Omental fat pad (tissue), 4 donors: ENCODE data around the gene MACROD2. TPM values are rescaled to one million over a fixed set of nuclear protein-coding genes. Genes with fewer than 3 reads are reported as not detected.
"Not testable (repeated sequence)": the region's sequence is repeated elsewhere in the genome, so short reads cannot be mapped to it uniquely, and the experiment has no call there.

ENCODE experiments used
- ATAC-seq: fragments of 150-250 bp; one replicate; pipeline ENCODE4 v1.9.1; 2016; ENCODE audit warnings: mild to moderate bottlenecking, moderate library complexity; ENCODE audit not compliant: low FRiP score
- DNase-seq: peaks from one replicate; pipeline ENCODE4 v3.0.0-alpha.2; 2019; ENCODE audit warnings: low spot score
- CTCF ChIP-seq, 3 donors: fragments of 450-650 bp; IDR thresholded peaks; one replicate each; pipeline ENCODE4 v1.5.1; 2016 to 2017; ENCODE audit warnings: antibody characterized with exemption in 3 of 3, mild to moderate bottlenecking in 3 of 3, moderate library complexity in 2 of 3
- total RNA-seq, 4 donors: library from RNA; depleted of rRNA; stranded (reverse); fragments of >200 nt; gene quantifications; one replicate each; pipeline ENCODE4 v1.1.0, GENCODE V29; 2016

Gene MACROD2
- total RNA-seq, 4 donors from 2014 or later, result 6.8 to 54.1 (median 7.4) TPM

GRCh38 chr20:14245368-14245970 is 250.2 kb downstream of the MACROD2 start:
- ATAC-seq, result peak; percentile 75
- no peak for TF ChIP-seq CTCF (IDR thresholded peaks at IDR 0.05)
- no peak for DNase-seq

- DNase-seq, result no peak
- no peak for ATAC-seq
- TF ChIP-seq CTCF (IDR thresholded peaks at IDR 0.05), result no peak
These were observed 264.4 kb downstream of the MACROD2 start for GRCh38 chr20:14259689-14260088.

GRCh38 chr20:14260367-14260766 is 265.1 kb downstream of the MACROD2 start:
- TF ChIP-seq CTCF (IDR thresholded peaks at IDR 0.05), result no peak
- DNase-seq, result no peak
- no peak for ATAC-seq

- DNase-seq (no peak), ATAC-seq (no peak)
- no peak for TF ChIP-seq CTCF (IDR thresholded peaks at IDR 0.05)
These were observed 269.6 kb downstream of the MACROD2 start for GRCh38 chr20:14264869-14265268.

DNA sequence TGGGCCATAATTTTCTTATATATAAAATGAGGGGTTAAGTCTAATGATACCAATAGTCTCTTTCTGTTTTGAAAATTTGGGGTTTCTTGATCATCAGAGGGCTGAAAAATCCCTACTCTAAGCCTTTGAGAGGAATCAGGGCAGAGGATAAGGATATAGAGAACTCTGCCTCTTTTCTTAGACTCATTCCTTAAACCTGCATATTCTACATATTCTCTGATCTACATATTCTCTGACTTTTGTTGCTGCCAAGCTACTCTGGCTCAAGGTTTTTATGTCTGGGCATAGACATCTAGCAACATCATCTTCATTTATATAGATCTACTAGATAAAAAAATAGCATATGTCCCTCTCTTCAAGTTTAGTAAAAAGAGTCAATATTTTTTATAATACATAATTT is 270.9 kb downstream of the MACROD2 start:
- ATAC-seq (no peak), DNase-seq (no peak)
- no peak for TF ChIP-seq CTCF (IDR thresholded peaks at IDR 0.05)

DNA sequence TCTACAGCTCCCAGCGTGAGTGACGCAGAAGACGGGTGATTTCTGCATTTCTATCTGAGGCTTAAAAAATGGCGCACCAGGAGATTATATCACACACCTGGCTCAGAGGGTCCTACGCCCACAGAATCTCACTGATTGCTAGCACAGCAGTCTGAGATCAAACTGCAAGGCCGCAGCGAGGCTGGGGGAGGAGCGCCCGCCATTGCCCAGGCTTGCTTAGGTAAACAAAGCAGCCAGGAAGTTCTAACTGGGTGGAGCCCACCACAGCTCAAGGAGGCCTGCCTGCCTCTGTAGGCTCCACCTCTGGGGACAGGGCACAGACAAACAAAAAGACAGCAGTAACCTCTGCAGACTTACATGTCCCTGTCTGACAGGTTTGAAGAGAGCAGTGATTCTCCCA is 275.4 kb downstream of the MACROD2 start:
- not testable (repeated sequence) for ATAC-seq, DNase-seq

- no peak for ATAC-seq
- no peak for TF ChIP-seq CTCF (IDR thresholded peaks at IDR 0.05)
- DNase-seq, result no peak
These were observed 286.8 kb downstream of the MACROD2 start for GRCh38 chr20:14282140-14282539.
